HG03108 (cell line): ENCODE measurements around the gene VSTM2B.
"Not testable (repeated sequence)": the region's sequence is repeated elsewhere in the genome, so short reads cannot be mapped to it uniquely, and the experiment has no call there.

Experiments used
- ATAC-seq: cut with Tn5 transposase; IDR thresholded peaks from one replicate; pipeline ENCODE4 v1.9.1; 2021; ENCODE audit warnings: moderate library complexity; ENCODE audit not compliant: unreplicated experiment

VSTM2B gene

GRCh38 chr19:29544656-29545360 lies 19.0 kb downstream of the VSTM2B start:
- ATAC-seq, result no peak

DNA sequence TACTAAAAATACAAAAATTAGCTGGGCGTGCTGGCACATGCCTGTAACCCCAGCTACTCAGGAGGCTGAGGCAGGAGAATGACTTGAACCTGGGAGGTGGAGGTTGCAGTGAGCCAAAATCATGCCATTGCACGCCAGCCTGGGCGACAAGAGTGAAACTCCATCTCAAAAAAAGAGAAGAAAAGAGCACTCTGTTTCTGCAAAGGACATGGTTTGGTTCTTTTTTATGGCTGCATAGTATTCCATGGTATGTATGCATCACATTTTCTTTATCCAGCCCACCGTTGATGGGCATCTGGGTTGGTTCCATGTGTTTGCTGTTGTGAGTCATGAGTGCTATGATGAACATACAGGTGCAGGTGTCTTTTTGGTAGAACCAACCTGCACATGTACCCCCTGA lies 19.7 kb downstream of the VSTM2B start:
- ATAC-seq, result not testable (repeated sequence)

GRCh38 chr19:29545866-29546582 lies 20.2 kb downstream of the VSTM2B start:
- ATAC-seq, result no peak

- no peak for ATAC-seq
Measured at GRCh38 chr19:29546583-29547190, 20.9 kb downstream of the VSTM2B start.

DNA sequence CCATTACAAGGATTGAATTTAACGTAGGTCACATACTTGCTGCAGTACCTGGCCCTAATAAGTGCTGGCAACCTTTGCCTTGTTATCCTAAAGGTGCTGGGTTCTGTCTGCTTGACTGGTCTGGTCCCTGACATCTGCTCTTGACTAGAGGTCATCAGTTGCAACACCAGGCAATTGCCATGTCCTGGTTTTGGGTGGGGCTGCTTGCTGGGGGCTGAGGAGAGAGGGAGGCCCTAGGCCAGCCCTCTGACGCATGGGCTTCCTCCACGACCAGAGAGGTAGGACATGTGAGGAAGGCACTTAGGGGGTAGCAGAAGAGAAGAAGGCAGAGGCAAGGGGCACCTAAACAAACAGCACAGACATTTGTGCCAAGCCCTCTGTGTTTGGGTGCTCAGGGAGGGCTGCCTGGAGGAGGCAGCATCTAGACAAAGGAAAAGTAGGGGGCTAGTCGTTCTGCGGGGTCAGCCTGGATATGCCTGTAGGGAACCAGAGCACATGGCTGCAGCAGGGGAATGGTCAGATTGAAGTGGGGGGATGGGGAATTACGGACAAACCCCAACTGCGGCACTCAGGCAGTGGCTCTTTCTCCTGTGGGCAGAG lies 21.7 kb downstream of the VSTM2B start:
- ATAC-seq, result no peak

DNA sequence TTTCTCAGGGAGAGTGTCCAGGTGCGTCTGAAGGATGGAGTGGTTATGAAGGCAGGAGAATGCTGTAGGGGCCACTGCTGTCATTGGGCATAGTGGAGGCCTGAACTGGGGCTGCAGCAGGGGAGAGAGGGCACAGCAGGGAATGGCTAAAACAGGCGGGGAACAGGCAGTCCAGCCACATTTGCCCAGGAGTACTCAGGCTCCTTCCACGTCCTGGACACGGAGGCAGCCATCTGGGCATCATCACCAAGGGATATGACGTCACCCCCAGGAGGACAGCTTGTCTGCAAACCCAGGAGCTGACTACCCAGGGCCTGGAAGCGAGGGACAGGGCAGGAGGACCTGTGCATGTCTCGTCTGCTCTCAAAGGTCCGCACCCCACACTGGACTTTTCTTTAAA lies 22.2 kb downstream of the VSTM2B start:
- ATAC-seq, result no peak

DNA sequence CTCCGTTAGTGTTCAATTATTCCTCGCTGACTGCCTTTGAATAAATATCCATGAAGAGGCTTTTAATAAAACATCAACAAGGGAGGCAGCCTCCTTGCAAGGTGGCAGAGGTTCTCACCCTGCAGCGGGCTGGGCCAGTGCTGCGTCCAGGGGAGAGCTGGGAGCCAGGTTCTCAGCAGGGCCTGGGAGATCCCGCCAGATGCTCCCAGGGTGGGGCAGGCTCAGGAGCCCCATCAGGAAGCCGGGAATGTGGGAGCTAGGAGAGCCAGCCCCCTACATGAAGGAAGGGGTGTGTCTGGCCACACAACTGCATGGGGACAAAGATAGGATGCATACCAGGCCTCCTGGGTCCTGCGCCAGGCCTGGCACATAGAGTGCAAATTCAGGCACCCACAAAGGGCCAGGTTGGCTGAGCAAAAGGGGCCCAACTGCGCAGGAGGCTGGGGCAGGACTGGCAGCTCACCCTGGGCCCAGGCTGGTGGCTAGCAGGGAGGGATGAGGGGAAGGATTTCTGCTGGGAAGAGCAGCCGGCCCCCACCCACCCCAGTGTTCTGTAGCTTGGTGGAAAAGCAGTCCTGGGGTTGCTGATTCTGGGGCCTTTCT lies 22.8 kb downstream of the VSTM2B start:
- no peak for ATAC-seq

- no peak for ATAC-seq
Measured at GRCh38 chr19:29549105-29550070, 23.6 kb downstream of the VSTM2B start.

GRCh38 chr19:29550896-29551295 lies 25.1 kb downstream of the VSTM2B start:
- ATAC-seq, result no peak

- no peak for ATAC-seq
Measured at GRCh38 chr19:29551774-29552173, 26.0 kb downstream of the VSTM2B start.

GRCh38 chr19:29552454-29553280 lies 26.9 kb downstream of the VSTM2B start:
- ATAC-seq, result no peak

DNA sequence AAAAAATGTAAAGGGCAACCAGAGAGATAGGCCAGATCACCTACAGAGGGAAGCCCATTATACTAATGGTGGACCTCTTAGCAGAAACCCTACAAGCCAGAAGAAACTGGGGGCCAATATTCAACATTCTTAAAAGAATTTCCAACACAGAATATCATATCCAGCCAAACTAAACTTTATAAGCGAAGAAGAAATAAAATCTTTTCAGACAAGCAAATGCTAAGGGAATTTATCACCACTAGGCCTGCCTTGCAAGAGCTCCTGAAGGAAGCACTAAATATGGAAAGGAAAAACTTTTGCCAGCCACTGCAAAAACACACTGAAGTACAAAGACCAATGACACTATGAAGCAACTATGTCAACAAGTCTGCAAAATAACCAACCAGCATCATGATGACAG lies 28.4 kb downstream of the VSTM2B start:
- no peak for ATAC-seq

DNA sequence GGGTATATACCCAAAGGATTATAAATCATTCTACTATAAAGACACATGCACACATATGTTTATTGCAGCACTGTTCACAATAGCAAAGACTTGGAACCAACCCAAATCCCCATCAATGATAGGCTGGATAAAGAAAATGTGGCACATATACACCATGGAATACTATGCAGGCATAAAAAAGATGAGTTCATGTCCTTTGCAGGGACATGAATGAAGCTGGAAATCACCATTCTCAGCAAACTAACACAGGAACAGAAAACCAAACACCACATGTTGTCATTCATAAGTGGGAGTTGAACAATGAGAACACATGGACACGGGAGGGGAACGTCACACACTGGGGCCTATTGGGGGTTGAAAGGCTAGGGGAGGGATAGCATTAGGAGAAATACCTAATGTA lies 33.3 kb downstream of the VSTM2B start:
- not testable (repeated sequence) for ATAC-seq

DNA sequence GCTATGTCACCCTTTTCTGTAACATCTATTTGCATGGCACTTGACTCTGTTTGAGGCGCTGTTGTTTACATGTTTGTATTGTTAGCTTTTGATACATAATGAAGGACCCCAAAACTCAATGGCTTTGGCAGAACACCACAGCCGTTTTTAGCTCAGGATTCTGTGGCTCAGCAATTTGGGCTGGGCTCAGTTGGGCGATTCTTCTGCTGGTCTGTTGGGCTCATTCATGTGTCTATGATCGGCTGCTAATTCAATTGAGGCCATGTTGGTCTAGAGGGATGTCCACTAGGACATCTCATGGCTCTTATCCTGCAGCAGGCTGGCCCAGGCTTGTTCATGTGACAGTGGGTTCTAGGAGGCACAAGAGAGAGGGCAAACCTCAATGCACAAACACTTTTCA lies 33.9 kb downstream of the VSTM2B start:
- ATAC-seq, result no peak

DNA sequence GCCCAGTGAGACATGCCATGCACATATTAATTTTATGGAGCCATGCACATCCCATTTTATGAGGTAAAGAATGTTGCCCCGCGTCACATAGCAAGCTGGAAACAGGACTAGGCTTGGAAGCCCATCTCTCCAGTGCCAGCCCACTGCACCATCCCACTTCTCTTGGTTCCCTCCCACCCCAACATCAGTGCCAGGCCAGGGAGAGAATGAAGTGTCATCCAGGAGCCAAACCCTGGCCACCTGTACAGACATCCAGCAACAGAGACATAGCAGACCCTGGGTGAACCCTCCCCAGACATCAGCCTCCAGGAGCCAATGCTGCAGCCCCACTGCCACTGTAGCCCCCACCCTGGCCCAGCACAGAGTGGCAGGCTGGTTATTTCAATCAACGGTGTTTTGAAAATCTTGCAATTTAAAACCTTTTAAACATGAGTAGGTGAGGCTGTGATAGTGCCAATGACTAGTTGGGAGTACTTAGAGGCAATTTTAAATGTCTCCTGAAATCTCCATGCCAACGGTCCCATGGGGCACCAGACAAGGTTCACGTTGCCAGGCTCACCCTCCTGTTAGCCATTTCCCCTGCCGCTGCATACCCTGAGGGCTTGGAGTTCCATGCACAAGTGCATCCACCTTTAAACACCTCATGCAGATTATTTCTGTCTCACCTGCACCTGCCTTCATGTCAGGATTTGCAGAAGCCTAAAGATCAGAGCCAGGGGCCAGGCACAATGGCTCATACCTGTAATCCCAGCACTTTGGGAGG lies 34.7 kb downstream of the VSTM2B start:
- ATAC-seq, result no peak

DNA sequence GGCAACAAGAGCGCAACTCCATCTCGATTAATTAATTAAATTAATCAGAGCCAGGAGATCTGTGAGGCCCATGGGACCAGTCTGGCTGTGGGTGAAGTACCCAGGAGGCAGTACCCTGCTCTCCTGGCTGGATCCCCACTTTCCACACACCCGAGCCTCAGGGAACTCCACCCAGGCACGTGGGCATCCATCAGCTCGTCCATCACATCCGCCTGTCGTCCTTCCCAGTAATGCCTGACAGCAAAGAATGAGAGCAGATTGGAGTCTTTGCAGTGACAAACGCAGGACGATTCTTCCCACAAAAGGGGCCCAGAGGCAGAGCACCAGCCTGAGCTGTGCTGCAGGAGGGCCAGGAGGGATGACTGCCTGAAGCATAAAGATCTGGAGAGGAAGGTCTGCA lies 35.8 kb downstream of the VSTM2B start:
- ATAC-seq, result no peak

DNA sequence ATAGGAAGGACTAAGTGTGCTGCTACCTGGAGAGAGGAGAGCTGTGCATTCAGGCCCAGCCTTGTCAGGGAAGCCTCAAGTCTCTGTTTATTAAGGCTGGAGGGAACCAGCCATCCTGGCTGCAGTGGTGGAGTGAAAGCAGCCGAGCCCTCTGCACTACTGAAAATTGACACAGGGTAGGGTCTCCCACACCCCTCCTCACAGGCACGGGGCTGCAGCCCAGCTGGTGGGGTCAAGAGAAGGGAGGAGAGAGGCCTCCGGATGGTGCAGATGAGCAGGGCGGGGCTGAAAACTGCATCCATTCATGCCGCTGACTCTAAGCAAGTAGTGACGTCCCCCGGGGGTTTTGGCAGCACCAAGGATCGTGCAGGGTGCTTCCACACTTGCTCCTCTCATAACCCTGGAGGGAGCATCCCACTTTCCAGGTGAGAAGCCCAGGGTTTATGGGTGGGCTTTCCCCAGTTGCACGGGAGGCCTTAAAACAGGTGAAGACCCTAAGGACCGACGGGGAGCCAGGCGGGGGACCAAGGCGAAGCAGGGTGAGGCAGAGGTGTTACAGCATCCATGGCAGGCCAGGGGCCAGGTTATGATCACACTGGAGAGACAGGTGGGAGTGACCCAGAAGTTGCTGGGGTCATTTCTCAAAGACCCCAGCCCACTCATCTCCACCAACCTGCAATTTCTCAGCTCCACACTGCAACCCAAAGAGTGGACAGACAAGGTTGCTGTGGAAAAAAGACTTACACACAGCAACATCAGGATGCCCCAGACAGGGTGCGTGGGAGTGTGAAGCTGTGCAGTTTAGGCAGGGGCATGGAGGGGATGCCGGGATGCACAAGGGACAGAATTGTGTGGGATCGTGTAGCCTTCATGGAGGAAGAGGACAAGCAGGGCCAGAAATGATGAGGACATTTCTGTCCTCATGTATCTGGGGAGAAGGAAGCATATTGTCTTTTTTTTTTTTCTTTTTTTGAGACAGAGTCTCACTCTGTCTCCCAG lies 36.8 kb downstream of the VSTM2B start:
- no peak for ATAC-seq
